Effector memory CD4-positive, alpha-beta T cell (primary cell): ENCODE data around the gene BAIAP2.
"Not testable (repeated sequence)": the region's sequence is repeated elsewhere in the genome, so short reads cannot be mapped to it uniquely, and the experiment has no call there.

Experiments
- DNase-seq, 3 donors: peaks; one replicate each; pipeline ENCODE4 v3.0.0-alpha.2; 2020
- H3K27ac ChIP-seq: 2 replicates; pipeline ENCODE4 v1.7.0; 2013; ENCODE audit warnings: mild to moderate bottlenecking, low read length, moderate library complexity; ENCODE audit not compliant: insufficient read depth, poor library complexity, severe bottlenecking
- H3K27me3 ChIP-seq: replicated peaks from 2 replicates; pipeline ENCODE4 v1.7.0; 2013; ENCODE audit warnings: mild to moderate bottlenecking, low read length; ENCODE audit not compliant: insufficient read depth, control insufficient read depth, poor library complexity, severe bottlenecking
- H3K36me3 ChIP-seq: 2 replicates; pipeline ENCODE4 v1.7.0; 2013; ENCODE audit warnings: mild to moderate bottlenecking, low read length, moderate library complexity; ENCODE audit not compliant: control insufficient read depth, insufficient read depth
- H3K4me1 ChIP-seq: 2 replicates; pipeline ENCODE4 v1.7.0; 2013; ENCODE audit warnings: low read length, mild to moderate bottlenecking; ENCODE audit not compliant: control insufficient read depth, insufficient read depth, poor library complexity, severe bottlenecking
- H3K4me3 ChIP-seq: 2 replicates; pipeline ENCODE4 v1.7.0; 2013; ENCODE audit warnings: low read length, low read depth, mild to moderate bottlenecking; ENCODE audit not compliant: insufficient read depth, poor library complexity, severe bottlenecking
- H3K9me3 ChIP-seq: 2 replicates; pipeline ENCODE4 v1.7.0; 2013; ENCODE audit warnings: mild to moderate bottlenecking, low read length, moderate library complexity; ENCODE audit not compliant: control insufficient read depth

Gene BAIAP2

GRCh38 chr17:81012574-81013447, 22.1 kb upstream of the BAIAP2 start:
- Histone ChIP-seq H3K9me3 (peaks cover 7% of the 10 kb centered on the region), H3K27ac (no peak overlapping the region), H3K27me3 (no peaks in the 10 kb centered on the region), H3K4me1 (peaks cover 7% of the 10 kb centered on the region), H3K4me3 (no peak overlapping the region), H3K36me3 (no peaks in the 10 kb centered on the region)
- no peak for DNase-seq

DNA sequence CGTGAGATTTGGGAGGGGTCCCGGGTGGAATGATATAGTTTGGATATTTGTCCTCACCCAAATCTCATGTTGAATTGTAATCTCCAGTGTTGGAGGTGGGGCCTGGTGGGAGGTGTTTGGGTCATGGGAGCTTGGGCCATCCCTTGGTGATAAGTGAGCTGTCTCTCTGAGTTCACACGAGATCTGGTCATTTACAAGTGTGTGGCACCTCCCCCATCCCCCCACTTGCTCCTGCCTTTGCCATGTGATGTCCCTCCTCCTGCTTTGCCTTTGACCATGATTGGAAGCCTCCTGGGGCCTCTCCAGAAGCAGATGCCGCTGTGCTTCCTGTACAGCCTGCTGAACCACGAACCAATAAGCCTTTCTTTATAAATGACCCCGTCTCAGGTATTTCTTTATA, 21.3 kb upstream of the BAIAP2 start:
- peaks cover 7% of the 10 kb centered on the region for H3K9me3 ChIP-seq

GRCh38 chr17:81015136-81015535, 19.8 kb upstream of the BAIAP2 start:
- H3K36me3 ChIP-seq: no peaks in the 10 kb centered on the region
- no peak overlapping the region for H3K4me3 ChIP-seq
- no peak for DNase-seq
- peaks cover 18% of the 10 kb centered on the region for H3K4me1 ChIP-seq
- H3K27me3 ChIP-seq: no peaks in the 10 kb centered on the region
- H3K27ac ChIP-seq: no peak overlapping the region
- H3K9me3 ChIP-seq: peaks cover 7% of the 10 kb centered on the region

More for the DNA sequence above, 21.3 kb upstream of the BAIAP2 start:
- peaks cover 11% of the 10 kb centered on the region for H3K4me1 ChIP-seq
- no peak overlapping the region for H3K4me3 ChIP-seq
- H3K27me3 ChIP-seq: no peaks in the 10 kb centered on the region
- H3K27ac ChIP-seq: no peak overlapping the region
- no peak for DNase-seq
- no peaks in the 10 kb centered on the region for H3K36me3 ChIP-seq

GRCh38 chr17:81016575-81016974, 18.4 kb upstream of the BAIAP2 start:
- peaks cover 18% of the 10 kb centered on the region for H3K4me1 ChIP-seq
- no peak for DNase-seq
- no peaks in the 10 kb centered on the region for H3K27me3 ChIP-seq
- no peak overlapping the region for H3K4me3 ChIP-seq
- no peaks in the 10 kb centered on the region for H3K36me3 ChIP-seq
- H3K27ac ChIP-seq: no peak overlapping the region
- H3K9me3 ChIP-seq: no peaks in the 10 kb centered on the region

DNA sequence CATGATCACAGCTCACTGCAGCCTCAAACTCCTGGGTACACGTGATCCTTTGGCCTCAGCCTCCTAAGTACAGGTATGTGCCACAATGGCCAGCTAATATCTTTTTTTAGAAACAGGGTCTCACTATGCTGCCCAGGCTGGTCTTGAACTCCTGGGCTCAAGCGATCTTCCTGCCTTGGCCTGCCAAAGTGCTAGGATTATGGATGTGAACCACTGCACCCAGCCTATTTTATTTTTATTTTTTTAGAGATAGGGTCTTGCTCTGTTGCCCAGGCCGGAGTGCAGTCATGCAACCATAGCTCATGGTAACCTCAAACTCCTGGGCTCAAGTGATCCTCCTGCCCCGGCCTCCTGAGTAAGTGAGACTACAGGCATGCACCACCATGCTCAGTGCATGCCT, 17.6 kb upstream of the BAIAP2 start:
- H3K4me3 ChIP-seq: not testable (repeated sequence)

GRCh38 chr17:81018044-81018802, 16.7 kb upstream of the BAIAP2 start:
- Histone ChIP-seq H3K27ac (peak overlapping the region; percentile 63), H3K36me3 (no peaks in the 10 kb centered on the region), H3K4me1 (peaks cover 18% of the 10 kb centered on the region), H3K27me3 (no peaks in the 10 kb centered on the region), H3K9me3 (no peaks in the 10 kb centered on the region), H3K4me3 (peak overlapping the region; percentile 41)
- peak in 1 of 3 donors; percentile 15 for DNase-seq

More for the DNA sequence above, 17.6 kb upstream of the BAIAP2 start:
- DNase-seq, H3K27me3 ChIP-seq, H3K36me3 ChIP-seq, H3K9me3 ChIP-seq: not testable (repeated sequence)
- Histone ChIP-seq H3K27ac (peak overlapping the region; percentile 63), H3K4me1 (peaks cover 18% of the 10 kb centered on the region)

DNA sequence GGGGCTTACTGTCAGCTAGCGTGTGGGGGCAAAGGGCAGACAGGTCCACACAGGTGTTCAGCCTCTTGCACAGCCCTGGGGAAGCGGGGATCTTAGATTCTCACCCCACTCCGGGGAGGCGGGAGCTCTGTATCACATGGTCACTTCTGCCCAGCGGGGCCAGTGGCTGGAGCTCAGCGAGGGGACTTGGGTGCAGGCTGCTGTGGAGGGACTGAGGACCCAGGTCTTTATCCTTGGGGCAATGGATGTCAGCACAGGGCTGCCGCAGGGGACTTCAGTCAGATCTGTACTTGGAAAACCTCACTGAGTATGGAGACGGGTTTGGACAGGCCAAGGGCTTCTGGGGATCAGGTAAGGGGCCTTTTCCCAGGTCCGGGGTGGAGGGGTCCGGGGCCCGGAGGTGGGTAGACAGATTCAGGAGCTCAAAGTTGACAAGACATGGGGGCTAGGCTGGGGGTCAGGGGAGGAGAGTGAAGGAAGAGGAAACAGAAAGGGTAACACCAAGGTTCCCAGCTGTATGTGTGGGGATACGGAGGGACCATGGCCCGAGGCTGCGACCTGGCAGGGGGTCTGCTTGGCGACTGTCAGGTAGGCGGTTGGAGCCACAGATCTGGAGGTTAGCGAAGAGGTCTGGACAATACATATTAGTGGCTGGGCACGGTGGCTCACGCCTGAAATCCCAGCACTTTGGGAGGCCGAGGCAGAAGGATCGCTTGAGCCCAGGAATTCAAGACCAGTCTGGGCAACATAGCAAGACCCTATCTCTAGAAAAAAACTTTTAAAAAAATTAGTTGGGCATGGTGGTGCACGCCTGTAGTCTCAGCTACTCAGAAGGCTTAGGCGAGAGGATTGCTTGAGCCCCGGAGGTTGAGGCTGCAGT, 15.1 kb upstream of the BAIAP2 start:
- DNase-seq: no peak
- Histone ChIP-seq H3K36me3 (no peaks in the 10 kb centered on the region), H3K27ac (no peak overlapping the region), H3K27me3 (no peaks in the 10 kb centered on the region), H3K4me3 (no peak overlapping the region), H3K4me1 (peaks cover 26% of the 10 kb centered on the region), H3K9me3 (no peaks in the 10 kb centered on the region)

- Histone ChIP-seq H3K4me1 (peaks cover 26% of the 10 kb centered on the region), H3K36me3 (no peaks in the 10 kb centered on the region), H3K27ac (no peak overlapping the region), H3K9me3 (no peaks in the 10 kb centered on the region), H3K27me3 (no peaks in the 10 kb centered on the region), H3K4me3 (no peak overlapping the region)
- no peak for DNase-seq
Observed at GRCh38 chr17:81020443-81020766, 14.5 kb upstream of the BAIAP2 start.

GRCh38 chr17:81020767-81021497, 14.0 kb upstream of the BAIAP2 start:
- H3K27ac ChIP-seq: no peak overlapping the region
- H3K27me3 ChIP-seq: no peaks in the 10 kb centered on the region
- no peaks in the 10 kb centered on the region for H3K36me3 ChIP-seq
- no peak overlapping the region for H3K4me3 ChIP-seq
- no peak for DNase-seq
- peaks cover 26% of the 10 kb centered on the region for H3K4me1 ChIP-seq
- H3K9me3 ChIP-seq: no peaks in the 10 kb centered on the region
